Adipocyte (in vitro differentiated cells): ENCODE results near the gene MTMR12.
A peak's percentile ranks its signal among the peaks of the same experiment; 100 is the strongest.
"Not testable (repeated sequence)": the region's sequence is repeated elsewhere in the genome, so short reads cannot be mapped to it uniquely, and the experiment has no call there.

ENCODE experiments used
- DNase-seq: peaks from one replicate; pipeline ENCODE4 v3.0.0-alpha.2; 2015; ENCODE audit warnings: low read depth
- H3K27me3 ChIP-seq: replicated peaks from 2 replicates; pipeline ENCODE4 v1.7.0; 2013; ENCODE audit warnings: mild to moderate bottlenecking, low read length, moderate library complexity; ENCODE audit not compliant: control insufficient read depth, insufficient read depth
- H3K36me3 ChIP-seq: 2 replicates; pipeline ENCODE4 v1.7.0; 2013; ENCODE audit warnings: low read length, mild to moderate bottlenecking, moderate library complexity; ENCODE audit not compliant: control insufficient read depth, insufficient read depth, severe bottlenecking
- H3K4me1 ChIP-seq: 2 replicates; pipeline ENCODE4 v1.7.0; 2013; ENCODE audit warnings: mild to moderate bottlenecking, low read length, moderate library complexity; ENCODE audit not compliant: control insufficient read depth, insufficient read depth
- H3K4me3 ChIP-seq: 2 replicates; pipeline ENCODE4 v1.7.0; 2013; ENCODE audit warnings: mild to moderate bottlenecking, low read length, moderate library complexity
- H3K9ac ChIP-seq: 2 replicates; pipeline ENCODE4 v1.7.0; 2013; ENCODE audit warnings: mild to moderate bottlenecking, low read length, moderate library complexity
- H3K9me3 ChIP-seq: 2 replicates; pipeline ENCODE4 v1.7.0; 2013; ENCODE audit warnings: mild to moderate bottlenecking, low read length, moderate library complexity; ENCODE audit not compliant: control insufficient read depth

Gene MTMR12

DNA sequence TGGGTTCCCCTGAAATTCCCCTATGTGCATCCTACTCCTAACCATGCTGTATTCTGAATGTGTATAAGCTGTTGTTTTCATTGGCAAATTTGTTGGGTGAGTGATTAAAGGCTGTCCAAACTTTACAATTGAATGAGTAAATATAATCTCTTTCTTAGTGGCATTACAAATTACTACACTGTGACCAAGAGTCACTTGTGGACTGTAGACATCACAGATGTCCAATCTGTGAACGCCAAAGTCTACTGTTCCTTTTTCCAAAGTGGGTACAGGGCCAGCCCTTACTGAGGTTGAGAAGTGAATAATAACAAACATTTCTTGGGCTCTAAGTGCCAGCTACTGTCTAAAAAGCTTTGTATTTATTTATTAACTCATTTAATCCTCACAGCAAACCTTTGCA, 29.7 kb downstream of the MTMR12 start:
- Histone ChIP-seq H3K4me1 (peaks cover 18% of the 10 kb centered on the region), H3K27me3 (no peaks in the 10 kb centered on the region), H3K9ac (no peak overlapping the region), H3K4me3 (no peak overlapping the region), H3K36me3 (no peaks in the 10 kb centered on the region), H3K9me3 (no peaks in the 10 kb centered on the region)
- no peak for DNase-seq

DNA sequence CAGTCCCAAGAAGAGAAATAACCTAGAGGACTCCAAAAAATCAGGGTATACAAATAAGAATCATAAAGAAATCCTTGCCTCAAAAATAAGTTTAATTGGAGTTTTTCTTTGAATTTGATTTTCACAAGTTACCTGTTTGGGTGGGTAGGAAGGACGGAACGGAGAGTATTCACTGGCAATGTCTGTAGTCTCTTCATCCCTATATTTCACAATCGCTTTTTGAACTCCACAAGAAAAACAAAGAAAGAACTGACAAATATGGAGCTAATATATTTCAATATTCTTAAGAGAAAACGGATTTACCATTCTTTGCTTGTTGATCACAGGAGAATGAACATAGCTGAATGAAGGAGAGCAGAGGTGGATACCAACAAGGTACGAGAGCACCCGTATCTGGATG, 30.1 kb downstream of the MTMR12 start:
- H3K36me3 ChIP-seq = no peaks in the 10 kb centered on the region
- no peaks in the 10 kb centered on the region for H3K9me3 ChIP-seq
- no peak for DNase-seq
- no peak overlapping the region for H3K9ac ChIP-seq
- no peaks in the 10 kb centered on the region for H3K27me3 ChIP-seq
- peaks cover 22% of the 10 kb centered on the region for H3K4me1 ChIP-seq
- H3K4me3 ChIP-seq = no peak overlapping the region

DNA sequence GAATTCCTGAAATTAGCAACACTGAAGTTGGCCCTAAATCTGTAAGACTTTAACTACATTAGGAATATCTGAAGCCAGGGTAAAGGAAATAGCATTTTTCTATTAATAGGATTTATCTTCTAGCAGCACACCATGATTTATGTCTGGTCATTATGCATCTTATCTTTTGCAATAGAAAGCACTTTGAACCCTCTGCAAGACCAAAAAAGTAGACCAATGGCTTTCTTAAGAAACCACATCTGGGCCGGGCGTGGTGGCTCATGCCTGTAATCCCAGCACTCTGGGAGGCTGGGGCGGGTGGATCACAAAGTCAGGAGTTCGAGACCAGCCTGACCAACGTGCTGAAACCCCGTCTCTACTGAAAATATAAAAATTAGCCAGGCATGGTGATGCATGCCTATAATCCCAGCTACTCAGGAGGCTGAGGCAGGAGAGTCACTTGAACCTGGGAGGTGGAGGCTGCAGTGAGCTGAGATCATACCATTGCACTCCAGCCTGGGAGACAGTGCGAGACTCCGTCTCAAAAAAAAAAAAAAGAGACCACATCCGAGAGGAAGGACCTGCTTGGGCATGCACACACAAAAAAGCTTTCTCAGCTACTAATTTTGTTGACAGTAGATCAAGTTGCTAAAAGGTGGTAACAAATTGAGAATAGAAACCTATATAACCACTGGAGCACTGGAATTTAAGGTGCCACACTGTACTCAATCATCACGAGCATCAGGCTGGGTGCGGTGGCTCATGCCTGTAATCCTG, 31.2 kb downstream of the MTMR12 start:
- peaks cover 24% of the 10 kb centered on the region for H3K4me1 ChIP-seq
- not testable (repeated sequence) for DNase-seq, H3K9ac ChIP-seq, H3K4me3 ChIP-seq, H3K27me3 ChIP-seq, H3K9me3 ChIP-seq, H3K36me3 ChIP-seq

DNA sequence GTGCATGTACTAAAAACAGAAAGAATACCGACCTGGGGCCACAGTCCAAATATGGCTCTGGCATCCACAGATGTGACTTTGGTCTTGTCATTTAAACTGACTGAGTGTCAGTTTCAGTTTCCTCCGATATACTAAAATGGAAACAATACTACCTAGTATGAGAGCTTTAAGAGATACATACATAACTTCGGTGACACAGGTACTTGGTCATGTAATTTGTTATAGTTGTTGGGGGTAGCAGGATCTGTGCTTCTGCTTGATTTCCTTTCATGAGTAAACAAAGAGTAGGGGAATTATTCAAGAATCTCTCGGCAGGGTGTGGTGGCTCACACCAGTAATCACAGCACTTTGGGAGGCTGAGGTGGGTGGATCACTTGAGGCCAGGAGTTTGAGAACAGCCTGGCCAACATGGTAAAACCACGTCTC, 32.1 kb downstream of the MTMR12 start:
- Histone ChIP-seq H3K27me3 (no peaks in the 10 kb centered on the region), H3K4me3 (no peak overlapping the region), H3K4me1 (peaks cover 33% of the 10 kb centered on the region), H3K9me3 (no peaks in the 10 kb centered on the region), H3K9ac (no peak overlapping the region), H3K36me3 (no peaks in the 10 kb centered on the region)
- DNase-seq = no peak

DNA sequence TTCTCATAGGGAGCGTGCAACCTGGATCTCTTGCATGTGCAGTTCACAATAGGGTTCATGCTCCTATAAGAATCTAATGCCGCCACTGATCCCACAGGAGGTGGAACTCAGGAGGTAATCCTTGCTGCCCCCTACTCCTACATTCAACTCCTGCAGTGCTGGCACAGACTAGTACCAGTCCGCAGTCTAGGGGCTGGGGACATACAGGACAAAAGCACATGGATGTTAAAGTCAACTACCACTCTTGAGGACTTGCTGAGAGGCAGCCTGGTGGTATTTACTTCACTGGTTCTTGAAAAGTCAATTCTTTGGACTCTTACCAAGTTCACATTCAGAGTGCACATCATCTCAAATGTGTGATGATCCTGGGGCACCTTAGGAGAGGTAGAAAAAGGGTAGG, 33.0 kb downstream of the MTMR12 start:
- Histone ChIP-seq H3K9me3 (no peaks in the 10 kb centered on the region), H3K36me3 (no peaks in the 10 kb centered on the region), H3K4me3 (no peak overlapping the region), H3K9ac (no peak overlapping the region), H3K4me1 (peaks cover 42% of the 10 kb centered on the region), H3K27me3 (no peaks in the 10 kb centered on the region)
- no peak for DNase-seq

DNA sequence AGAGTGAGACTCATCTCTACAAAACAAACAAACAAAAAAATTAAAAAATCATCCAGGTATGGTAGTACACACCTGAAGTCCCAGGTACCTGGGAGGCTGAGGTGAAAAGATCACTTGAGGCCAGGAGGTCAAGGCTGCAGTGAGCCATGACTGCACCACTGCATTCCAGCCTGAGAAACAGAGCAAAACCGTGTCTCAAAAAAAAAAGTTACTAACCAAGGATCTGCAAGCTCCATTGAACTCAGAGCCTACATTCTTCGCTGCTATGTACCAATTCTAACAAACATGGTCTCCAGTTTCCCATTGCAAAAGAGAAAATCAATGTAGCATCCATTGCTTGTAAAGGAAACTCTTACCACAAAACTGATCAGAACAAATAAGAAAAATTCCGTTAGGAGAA, 33.5 kb downstream of the MTMR12 start:
- H3K4me1 ChIP-seq = peaks cover 48% of the 10 kb centered on the region
- H3K27me3 ChIP-seq = no peaks in the 10 kb centered on the region
- H3K9me3 ChIP-seq = no peaks in the 10 kb centered on the region
- no peak for DNase-seq
- no peaks in the 10 kb centered on the region for H3K36me3 ChIP-seq
- no peak overlapping the region for H3K4me3 ChIP-seq
- H3K9ac ChIP-seq = no peak overlapping the region

DNA sequence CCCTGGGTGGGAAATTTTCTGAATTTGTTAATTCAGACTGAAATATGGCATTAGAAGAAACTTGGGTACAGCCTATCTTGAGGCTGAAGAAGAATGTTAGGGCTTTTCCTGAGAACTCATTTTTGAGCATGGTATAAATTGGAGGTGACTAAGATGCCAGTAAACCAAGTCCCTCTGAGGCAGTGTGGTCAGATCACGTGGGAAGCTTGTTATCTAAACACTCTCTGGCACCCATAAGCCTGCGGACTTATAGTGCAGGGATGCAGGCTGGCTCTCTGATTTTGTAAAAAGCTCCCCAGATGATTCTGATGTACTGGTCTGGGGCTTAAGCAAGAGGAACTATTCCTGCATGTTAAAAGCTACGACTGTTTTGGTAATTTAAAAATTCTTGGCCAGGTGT, 34.3 kb downstream of the MTMR12 start:
- Histone ChIP-seq H3K36me3 (peaks cover 8% of the 10 kb centered on the region), H3K9me3 (no peaks in the 10 kb centered on the region), H3K4me1 (peaks cover 43% of the 10 kb centered on the region), H3K4me3 (no peak overlapping the region), H3K9ac (no peak overlapping the region), H3K27me3 (no peaks in the 10 kb centered on the region)
- peak; percentile 36 for DNase-seq

DNA sequence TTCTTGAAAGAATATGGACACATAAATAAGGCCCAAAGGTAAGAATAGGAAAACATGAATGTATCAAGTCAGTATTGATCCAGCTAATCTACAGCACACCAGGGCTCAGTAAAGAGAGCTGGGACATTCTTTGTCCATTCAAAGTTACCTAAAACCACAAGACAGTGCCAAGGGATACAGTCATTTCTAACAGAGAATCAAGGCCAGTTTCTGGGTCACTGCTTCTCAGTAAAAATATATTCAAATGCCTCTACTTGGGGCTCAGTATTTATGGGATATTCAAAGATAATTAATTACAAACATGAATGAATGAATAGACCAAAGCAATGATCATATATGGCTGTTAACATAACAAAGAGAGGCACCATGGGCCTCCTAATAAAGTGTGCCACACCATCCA, 34.9 kb downstream of the MTMR12 start:
- peak; percentile 24 for DNase-seq
- Histone ChIP-seq H3K4me1 (peaks cover 39% of the 10 kb centered on the region), H3K36me3 (peaks cover 14% of the 10 kb centered on the region), H3K4me3 (no peak overlapping the region), H3K9me3 (no peaks in the 10 kb centered on the region), H3K9ac (no peak overlapping the region), H3K27me3 (no peaks in the 10 kb centered on the region)

DNA sequence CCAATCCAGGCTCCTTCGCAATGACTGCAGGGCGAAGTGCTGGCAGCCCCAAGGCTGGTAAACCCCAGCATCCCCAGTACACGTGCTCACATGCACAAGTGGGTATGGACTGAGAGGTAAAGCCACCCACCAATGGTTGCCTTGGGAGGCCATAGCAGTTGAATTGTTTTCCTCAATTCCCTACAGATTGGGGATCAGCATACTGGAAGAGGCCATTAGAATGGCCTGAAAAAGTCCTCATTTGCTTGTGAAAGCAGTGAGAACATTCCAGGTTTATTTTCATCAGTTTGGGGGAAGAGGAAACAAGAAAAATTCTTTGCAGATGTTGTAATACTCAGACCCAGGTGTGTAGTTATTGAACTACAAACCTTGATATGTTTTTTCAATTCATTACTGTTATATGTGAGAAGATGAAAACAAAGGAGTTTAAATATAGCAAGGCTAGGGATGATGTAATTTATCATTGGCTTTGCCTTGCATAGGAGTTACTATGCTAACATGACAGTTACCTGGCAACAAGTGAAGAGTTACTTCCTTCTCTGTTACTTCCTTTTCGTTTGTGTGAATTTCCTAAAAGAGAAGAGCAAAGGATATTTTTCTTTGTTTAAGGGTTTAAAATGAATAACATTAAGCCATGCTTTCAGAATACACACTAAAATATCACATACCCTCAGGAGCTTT, 36.4 kb downstream of the MTMR12 start:
- Histone ChIP-seq H3K9ac (no peak overlapping the region), H3K9me3 (no peaks in the 10 kb centered on the region), H3K4me1 (peaks cover 36% of the 10 kb centered on the region), H3K27me3 (no peaks in the 10 kb centered on the region), H3K36me3 (peaks cover 26% of the 10 kb centered on the region), H3K4me3 (no peak overlapping the region)
- DNase-seq = peak; percentile 17

DNA sequence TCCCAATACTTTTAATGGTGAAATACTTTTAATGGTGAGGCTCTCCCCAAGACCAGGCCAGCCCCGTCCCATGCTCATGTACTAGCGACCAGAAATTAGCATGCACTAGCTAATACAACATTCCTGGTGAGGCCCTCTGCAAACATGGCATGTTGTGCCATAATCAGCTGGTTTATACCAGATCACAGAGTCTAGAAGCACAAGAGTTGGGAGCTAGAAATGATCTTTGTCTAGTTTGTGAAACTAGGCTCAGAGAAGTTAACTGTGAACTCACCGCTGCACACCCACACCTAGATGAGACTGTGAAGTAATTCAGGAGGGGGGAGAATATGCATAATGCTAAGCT, 37.4 kb downstream of the MTMR12 start:
- H3K4me3 ChIP-seq = peak overlapping the region; percentile 6
- H3K4me1 ChIP-seq = peaks cover 36% of the 10 kb centered on the region
- peak; percentile 23 for DNase-seq
- peaks cover 35% of the 10 kb centered on the region for H3K36me3 ChIP-seq
- no peak overlapping the region for H3K9ac ChIP-seq
- no peaks in the 10 kb centered on the region for H3K27me3 ChIP-seq
- no peaks in the 10 kb centered on the region for H3K9me3 ChIP-seq

DNA sequence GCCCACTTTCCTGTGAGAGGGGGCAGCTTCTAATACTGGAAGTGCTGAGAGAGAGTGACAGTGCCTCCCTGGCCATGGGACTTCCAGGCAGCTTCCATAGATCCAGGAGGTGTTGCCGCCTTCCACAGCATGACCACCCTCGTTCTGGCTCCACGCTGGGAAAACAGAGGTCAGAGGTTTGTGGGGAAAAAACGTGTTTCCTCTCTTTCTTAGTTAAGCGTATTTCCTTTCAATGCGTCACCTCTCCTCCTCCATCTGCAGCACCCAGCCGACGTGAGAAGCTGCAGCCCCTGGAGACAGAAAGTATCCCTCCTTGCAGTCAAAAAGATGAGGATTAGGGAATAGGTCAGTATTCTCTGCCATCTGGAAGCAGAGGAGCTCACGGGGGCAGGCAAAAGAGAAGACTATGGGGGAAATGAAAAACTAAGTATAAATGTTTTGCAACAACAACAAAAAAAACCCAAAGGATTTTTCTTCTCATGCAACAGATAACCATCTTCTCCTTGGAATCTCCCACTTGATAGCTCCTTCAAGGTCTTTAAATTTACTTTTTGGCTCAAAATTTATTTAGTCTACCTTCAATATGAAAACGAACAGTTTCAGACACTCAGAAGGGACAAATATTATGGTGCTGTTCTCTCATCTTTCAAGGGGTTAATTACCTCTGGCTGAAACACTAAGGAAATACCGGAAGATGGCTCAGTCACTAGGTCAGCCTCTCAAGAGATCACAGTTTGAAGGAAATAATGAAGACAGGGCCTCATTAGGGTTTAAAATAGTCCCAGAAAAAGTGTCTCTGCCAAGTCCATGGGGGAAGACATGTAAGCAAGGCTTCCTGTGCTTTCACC, 38.0 kb downstream of the MTMR12 start:
- Histone ChIP-seq H3K36me3 (peaks cover 41% of the 10 kb centered on the region), H3K4me3 (peak overlapping the region; percentile 14), H3K27me3 (no peaks in the 10 kb centered on the region), H3K4me1 (peaks cover 36% of the 10 kb centered on the region), H3K9me3 (no peaks in the 10 kb centered on the region), H3K9ac (no peak overlapping the region)
- peak; percentile 50 for DNase-seq
